ENCODE results near the gene ZNF223.

Gene ZNF223

DNA sequence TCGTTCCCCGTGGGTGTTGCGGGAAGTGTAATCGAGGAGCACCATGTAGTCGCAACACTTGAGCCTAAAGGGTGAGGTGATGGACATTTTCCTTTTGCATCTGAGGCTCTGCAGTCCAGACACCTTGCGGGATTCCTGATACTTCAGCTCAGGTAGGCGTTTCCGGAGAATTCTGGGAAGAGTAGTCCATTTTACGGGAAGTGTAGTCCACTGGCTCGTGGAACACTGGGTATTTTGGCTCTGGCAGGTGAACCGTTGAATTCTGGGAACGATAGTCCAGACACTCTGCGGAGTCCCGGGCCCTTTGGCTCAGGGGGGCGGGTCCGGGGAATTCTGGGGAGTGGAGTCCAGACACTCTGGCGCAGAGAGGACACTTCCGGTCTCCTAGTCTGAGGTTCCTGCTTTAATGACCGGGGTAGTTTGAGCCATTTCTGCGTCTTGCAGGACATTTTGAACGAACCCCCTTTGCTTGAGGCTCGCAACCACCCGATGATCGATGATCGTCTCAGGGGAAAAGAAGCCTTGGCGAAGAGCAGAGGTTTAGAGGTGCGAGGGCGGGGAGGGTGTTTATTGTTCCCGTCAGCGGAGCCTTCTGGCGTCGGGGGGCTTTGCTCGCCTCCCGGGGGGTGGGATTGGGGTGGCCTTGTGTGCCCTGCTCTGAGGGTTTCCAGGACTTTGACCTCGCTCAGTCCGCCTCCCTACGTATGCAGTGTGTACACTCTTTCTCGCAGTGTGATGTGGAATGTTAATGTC lies at the start of gene ZNF223:
TSS of gene ZNF223 (plus strand) at position 387 of the 753 bp plus-strand sequence. CDS start 3,141 bp downstream, outside the sequence.
- TF ChIP-seq GATA2 (IDR thresholded peaks at IDR 0.05; ENCODE audit: low read depth, low read length) (no peak), GATA3 (IDR thresholded peaks at IDR 0.05; ENCODE audit: low read depth, low read length) (no peak)

- TF ChIP-seq GATA3 (IDR thresholded peaks at IDR 0.05; ENCODE audit: low read depth, low read length) (no peak), GATA2 (IDR thresholded peaks at IDR 0.05; ENCODE audit: low read depth, low read length) (no peak)
Measured at GRCh38 chr19:44002212-44002565, 49.6 kb upstream of the ZNF223 start.

GRCh38 chr19:44002566-44003460 lies 49.0 kb upstream of the ZNF223 start, which contains the start of gene ZNF230:
Gene ZNF230, plus strand, starts transcription at chr19:44002957. Its CDS starts 4,122 bp downstream, at chr19:44007079.
- TF ChIP-seq GATA2 (IDR thresholded peaks at IDR 0.05; ENCODE audit: low read depth, low read length) (no peak), GATA3 (IDR thresholded peaks at IDR 0.05; ENCODE audit: low read depth, low read length) (no peak)

DNA sequence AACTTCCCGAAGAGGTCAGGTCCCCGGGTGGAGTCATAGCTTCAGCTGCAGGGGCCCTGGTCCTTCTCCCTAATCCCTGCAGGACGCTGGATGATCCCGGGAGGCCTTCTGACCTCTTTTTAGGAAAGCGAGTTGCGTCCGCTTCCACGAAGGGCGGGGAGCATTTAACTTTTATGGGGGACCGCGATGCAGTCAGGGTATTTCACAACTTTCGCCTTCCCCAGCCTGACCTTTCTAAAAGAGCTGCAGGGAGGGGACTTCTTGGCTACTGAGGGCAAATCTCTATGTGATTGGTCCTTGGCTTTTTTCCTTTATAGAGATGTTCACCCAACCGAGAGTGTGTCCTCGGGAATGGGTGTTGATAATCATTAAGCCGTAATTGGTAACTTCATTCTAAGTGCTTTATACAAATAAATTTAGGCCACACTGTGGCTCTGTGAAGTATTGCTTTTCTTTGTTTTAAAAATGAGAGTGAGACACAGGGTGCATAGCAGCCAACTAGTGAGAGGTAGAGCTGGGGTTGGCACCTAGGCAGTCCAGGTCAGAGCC lies 48.3 kb upstream of the ZNF223 start:
- TF ChIP-seq GATA2 (IDR thresholded peaks at IDR 0.05; ENCODE audit: low read depth, low read length), result no peak
- no peak for TF ChIP-seq GATA3 (IDR thresholded peaks at IDR 0.05; ENCODE audit: low read depth, low read length)

- TF ChIP-seq GATA2 (IDR thresholded peaks at IDR 0.05; ENCODE audit: low read depth, low read length) (no peak), GATA3 (IDR thresholded peaks at IDR 0.05; ENCODE audit: low read depth, low read length) (no peak)
Measured at GRCh38 chr19:44005973-44006372, 45.9 kb upstream of the ZNF223 start.

- no peak for TF ChIP-seq GATA2 (IDR thresholded peaks at IDR 0.05; ENCODE audit: low read depth, low read length)
- TF ChIP-seq GATA3 (IDR thresholded peaks at IDR 0.05; ENCODE audit: low read depth, low read length), result no peak
Measured at GRCh38 chr19:44007473-44007872, 44.4 kb upstream of the ZNF223 start.

DNA sequence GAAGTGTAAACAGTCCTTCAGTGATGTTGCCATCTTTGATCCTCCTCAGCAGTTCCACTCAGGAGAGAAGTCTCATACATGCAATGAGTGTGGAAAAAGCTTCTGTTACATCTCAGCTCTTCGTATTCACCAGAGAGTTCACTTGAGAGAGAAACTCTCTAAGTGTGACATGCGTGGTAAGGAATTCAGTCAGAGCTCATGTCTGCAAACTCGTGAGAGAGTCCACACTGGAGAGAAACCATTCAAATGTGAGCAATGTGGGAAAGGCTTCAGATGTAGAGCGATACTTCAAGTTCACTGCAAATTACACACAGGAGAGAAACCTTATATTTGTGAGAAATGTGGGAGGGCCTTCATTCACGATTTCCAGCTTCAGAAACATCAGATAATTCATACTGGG lies 41.4 kb upstream of the ZNF223 start:
- TF ChIP-seq GATA2 (IDR thresholded peaks at IDR 0.05; ENCODE audit: low read depth, low read length), result no peak
- TF ChIP-seq GATA3 (IDR thresholded peaks at IDR 0.05; ENCODE audit: low read depth, low read length), result no peak

GRCh38 chr19:44019498-44019897 lies 32.3 kb upstream of the ZNF223 start:
- TF ChIP-seq GATA2 (IDR thresholded peaks at IDR 0.05; ENCODE audit: low read depth, low read length) (no peak), GATA3 (IDR thresholded peaks at IDR 0.05; ENCODE audit: low read depth, low read length) (no peak)

GRCh38 chr19:44021221-44021620 lies 30.6 kb upstream of the ZNF223 start:
- no peak for TF ChIP-seq GATA3 (IDR thresholded peaks at IDR 0.05; ENCODE audit: low read depth, low read length)
- TF ChIP-seq GATA2 (IDR thresholded peaks at IDR 0.05; ENCODE audit: low read depth, low read length), result no peak

DNA sequence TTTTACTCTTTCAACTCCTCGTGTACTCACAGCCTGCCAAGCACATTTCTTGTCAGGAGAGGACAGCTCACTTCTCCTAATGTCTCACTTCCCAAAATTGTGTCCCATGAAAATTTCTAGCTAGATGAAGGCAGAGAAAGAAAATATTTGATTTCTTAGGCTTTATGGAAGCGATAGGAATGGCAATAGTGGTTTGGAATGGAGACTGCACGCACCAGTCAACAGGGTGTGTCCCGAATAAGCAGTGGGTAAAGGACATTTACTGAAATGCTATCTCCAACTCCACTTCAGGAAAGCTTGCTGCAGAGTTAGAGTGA lies 27.0 kb upstream of the ZNF223 start:
- no peak for TF ChIP-seq GATA3 (IDR thresholded peaks at IDR 0.05; ENCODE audit: low read depth, low read length)
- TF ChIP-seq GATA2 (IDR thresholded peaks at IDR 0.05; ENCODE audit: low read depth, low read length), result no peak

- TF ChIP-seq GATA3 (IDR thresholded peaks at IDR 0.05; ENCODE audit: low read depth, low read length) (no peak), GATA2 (IDR thresholded peaks at IDR 0.05; ENCODE audit: low read depth, low read length) (no peak)
Measured at GRCh38 chr19:44025217-44025936, 26.5 kb upstream of the ZNF223 start, which contains the start of gene ZNF222. Gene ZNF222, plus strand, starts transcription at chr19:44025379. Its CDS starts 58 bp downstream, at chr19:44025437.

DNA sequence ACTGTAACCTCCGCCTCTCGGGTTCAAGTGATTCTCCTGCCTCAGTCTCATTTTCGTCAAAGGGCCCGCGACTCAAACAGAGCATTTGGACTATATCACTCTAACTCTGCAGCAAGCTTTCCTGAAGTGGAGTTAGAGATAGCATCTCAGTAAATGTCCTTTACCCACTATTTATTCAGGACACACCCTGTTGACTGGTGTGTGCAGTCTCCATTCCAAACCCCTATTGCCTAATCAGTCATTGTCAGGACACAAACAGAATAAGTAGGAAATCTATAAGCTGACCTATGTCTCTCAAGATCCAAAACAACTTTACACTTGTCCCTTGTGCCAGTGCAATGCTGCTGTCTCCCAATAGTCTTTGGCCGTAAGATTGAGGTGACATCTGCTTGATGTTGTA lies 25.2 kb upstream of the ZNF223 start:
- no peak for TF ChIP-seq GATA2 (IDR thresholded peaks at IDR 0.05; ENCODE audit: low read depth, low read length)
- TF ChIP-seq GATA3 (IDR thresholded peaks at IDR 0.05; ENCODE audit: low read depth, low read length), result no peak

DNA sequence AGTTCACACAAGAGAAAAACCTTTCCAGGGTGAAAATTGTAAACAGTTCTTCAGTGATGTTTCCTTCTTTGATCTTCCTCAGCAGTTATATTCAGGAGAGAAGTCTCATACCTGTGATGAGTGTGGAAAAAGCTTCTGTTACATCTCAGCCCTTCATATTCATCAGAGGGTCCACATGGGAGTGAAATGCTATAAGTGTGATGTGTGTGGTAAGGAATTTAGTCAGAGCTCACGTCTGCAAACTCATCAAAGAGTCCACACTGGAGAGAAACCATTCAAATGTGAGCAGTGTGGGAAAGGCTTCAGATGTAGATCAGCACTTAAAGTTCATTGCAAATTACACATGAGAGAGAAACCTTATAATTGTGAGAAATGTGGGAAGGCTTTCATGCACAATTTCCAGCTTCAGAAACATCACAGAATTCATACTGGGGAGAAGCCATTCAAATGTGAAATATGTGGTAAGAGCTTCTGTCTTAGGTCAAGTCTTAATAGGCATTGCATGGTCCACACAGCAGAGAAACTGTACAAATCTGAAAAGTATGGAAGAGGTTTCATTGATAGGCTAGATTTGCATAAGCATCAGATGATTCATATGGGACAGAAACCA lies 19.7 kb upstream of the ZNF223 start:
- no peak for TF ChIP-seq GATA3 (IDR thresholded peaks at IDR 0.05; ENCODE audit: low read depth, low read length)
- no peak for TF ChIP-seq GATA2 (IDR thresholded peaks at IDR 0.05; ENCODE audit: low read depth, low read length)
